HCT116 (cell line): Measurements from ENCODE around the gene TMEM164. TPM values are rescaled to one million over a fixed set of nuclear protein-coding genes. Genes with fewer than 3 reads are reported as not detected.

Experiments used
- ATAC-seq: fragments of 200-7000 bp; cut with Tn5 transposase; 2 replicates; pipeline ENCODE4 v1.9.1; 2020; ENCODE audit warnings: mild to moderate bottlenecking, moderate library complexity
- BruUV-seq: library from RNA; stranded (reverse); fragments of 400-500 nt; replicated peaks from 2 replicates; lab custom pipeline; 2021; lab: Mats Ljungman, UMichigan
- CTCF ChIA-PET: fragments of 300-600 bp; sonication (Branson Sonifier 250); formaldehyde crosslinking; loops from one replicate; lab custom pipeline; 2021; ENCODE audit warnings: antibody characterized with exemption; lab: Charles Lee
- POLR2A ChIA-PET: fragments of 300-600, 350-600 bp; sonication (Branson Sonifier 250); formaldehyde crosslinking; loops from one replicate; lab custom pipeline; 2021; ENCODE audit warnings: antibody characterized with exemption; lab: Charles Lee
- RAD21 ChIA-PET, 2 experiments: fragments of 300-600 bp; sonication (Branson Sonifier 250); formaldehyde crosslinking; loops; one replicate each; lab custom pipeline; 2023; ENCODE audit warnings: low total read pairs in 2 of 2; ENCODE audit not compliant: uncharacterized antibody in 2 of 2, unreplicated experiment in 2 of 2, low non-redundant PET in 1 of 2; lab: Charles Lee
- DNase-seq: peaks from one replicate; pipeline ENCODE4 v3.0.0-alpha.2; 2010; ENCODE audit warnings: low read depth, low spot score
- H2AFZ ChIP-seq: fragments of 200-600 bp; shearing (Covaris generic), sonication (generic); 2 replicates; pipeline ENCODE4 v1.6.1; 2017; ENCODE audit warnings: low read depth, mixed run types, mixed read lengths, antibody characterized with exemption, low read length; ENCODE audit not compliant: poor library complexity, severe bottlenecking
- H3K27ac ChIP-seq: 2 replicates; pipeline ENCODE4 v1.5.1; 2012; ENCODE audit warnings: low read depth, low read length
- H3K27me3 ChIP-seq: fragments of 200-600 bp; sonication (generic); 2 replicates; pipeline ENCODE4 v1.6.1; 2016; ENCODE audit warnings: mixed run types, low read length, mixed read lengths; ENCODE audit not compliant: insufficient read depth
- H3K36me3 ChIP-seq, 2 experiments: fragments of 200-500 bp in 1 of 2; fragments of 200-600 bp in 1 of 2; sonication (Bioruptor generic) in 1 of 2; sonication (generic) in 1 of 2; 2 replicates each; pipeline versions ENCODE4 v1.5.1 to v1.6.1; 2014 to 2016; ENCODE audit warnings: low read length in 2 of 2, inconsistent platforms in 1 of 2, mixed read lengths in 1 of 2, mixed run types in 1 of 2; ENCODE audit not compliant: insufficient read depth in 2 of 2, control insufficient read depth in 1 of 2
- H3K4me1 ChIP-seq, 2 experiments: fragments of 200-600 bp in 1 of 2; sonication (generic) in 1 of 2; 2 replicates each; pipeline versions ENCODE4 v1.5.1 to v1.6.1; 2012 to 2017; ENCODE audit warnings: low read length in 2 of 2, inconsistent platforms in 1 of 2, mild to moderate bottlenecking in 1 of 2, mixed read lengths in 1 of 2, mixed run types in 1 of 2, moderate library complexity in 1 of 2; ENCODE audit not compliant: insufficient read depth in 2 of 2, control insufficient read depth in 1 of 2
- H3K4me2 ChIP-seq: fragments of 200-600 bp; sonication (generic); 2 replicates; pipeline ENCODE4 v1.6.1; 2017; ENCODE audit warnings: mixed run types, low read length, mixed read lengths
- H3K4me3 ChIP-seq, 2 experiments: fragments of 200-600 bp in 1 of 2; sonication (generic) in 1 of 2; replicated peaks in 1 of 2; 2 replicates each; pipeline ENCODE4 v1.5.1; 2011 to 2016; ENCODE audit warnings: low read length in 2 of 2, control low read depth in 1 of 2, low read depth in 1 of 2, mild to moderate bottlenecking in 1 of 2, mixed read lengths in 1 of 2, mixed run types in 1 of 2
- H3K79me2 ChIP-seq: fragments of 200-600 bp; sonication (generic); 2 replicates; pipeline ENCODE4 v1.6.1; 2017; ENCODE audit warnings: mild to moderate bottlenecking, mixed run types, low read length, moderate library complexity, mixed read lengths; ENCODE audit not compliant: insufficient read depth
- H3K9ac ChIP-seq: fragments of 200-600 bp; sonication (generic); 2 replicates; pipeline ENCODE4 v1.6.1; 2016; ENCODE audit warnings: low read length, mixed read lengths
- H3K9me2 ChIP-seq: fragments of 200-600 bp; sonication (generic), shearing (Covaris generic); 2 replicates; pipeline ENCODE4 v1.6.1; 2017; ENCODE audit warnings: mixed run types, mild to moderate bottlenecking, moderate library complexity; ENCODE audit not compliant: insufficient read depth
- H3K9me3 ChIP-seq, 2 experiments: fragments of 200-500 bp in 1 of 2; fragments of 200-600 bp in 1 of 2; sonication (Bioruptor generic) in 1 of 2; sonication (generic) in 1 of 2; 2 replicates each; pipeline ENCODE4 v1.6.1; 2014 to 2017; ENCODE audit warnings: low read length in 2 of 2, mixed read lengths in 2 of 2, inconsistent platforms in 1 of 2, low read depth in 1 of 2, mild to moderate bottlenecking in 1 of 2, mixed run types in 1 of 2, moderate library complexity in 1 of 2; ENCODE audit not compliant: control insufficient read depth in 1 of 2, insufficient read depth in 1 of 2
- H4K20me1 ChIP-seq: fragments of 200-600 bp; sonication (generic), shearing (Covaris generic); 2 replicates; pipeline ENCODE4 v1.6.1; 2017; ENCODE audit warnings: mixed run types, mild to moderate bottlenecking, moderate library complexity; ENCODE audit not compliant: insufficient read depth
- ATF3 ChIP-seq: IDR thresholded peaks from 2 replicates; pipeline ENCODE4 v1.6.1; 2012
- CEBPB ChIP-seq: IDR thresholded peaks from 2 replicates; pipeline ENCODE4 v1.6.1; 2012; ENCODE audit warnings: low read depth
- EZH2 ChIP-seq: fragments of 200-600 bp; sonication (generic); IDR thresholded peaks from 2 replicates; pipeline ENCODE4 v1.6.1; 2017; ENCODE audit warnings: antibody characterized with exemption, mixed run types
- FOSL1 ChIP-seq: IDR thresholded peaks from 2 replicates; pipeline ENCODE4 v1.6.1; 2012; ENCODE audit warnings: low read depth
- POLR2AphosphoS5 ChIP-seq: IDR thresholded peaks from 2 replicates; pipeline ENCODE4 v1.6.1; 2011; ENCODE audit warnings: mild to moderate bottlenecking, low read depth, low read length, moderate library complexity
- SRF ChIP-seq: IDR thresholded peaks from 2 replicates; pipeline ENCODE4 v1.6.1; 2012; ENCODE audit warnings: low read depth
- intact Hi-C: fragments of 100-400 bp; cut with micrococcal nuclease; formaldehyde crosslinking; loops from 2 replicates; pipeline ENCODE4 v1.10.0; 2022
- total RNA-seq: library from RNA; stranded (reverse); gene quantifications from one replicate; pipeline ENCODE4 v1.2.1, GENCODE V29; 2021; ENCODE audit not compliant: unreplicated experiment
- TF ChIP-seq, protein P1 (sequence below), 3 experiments: fragments of 200-600 bp in 1 of 3; sonication (generic) in 1 of 3; IDR thresholded peaks in 2 of 3; conservative IDR thresholded peaks in 1 of 3; 2 replicates each; pipeline ENCODE4 v1.5.1; 2012 to 2017; ENCODE audit warnings: low read depth in 2 of 3, low read length in 2 of 3, antibody characterized with exemption in 1 of 3, borderline replicate concordance in 1 of 3, control low read depth in 1 of 3, mild to moderate bottlenecking in 1 of 3, mixed read lengths in 1 of 3, mixed run types in 1 of 3, moderate library complexity in 1 of 3; ENCODE audit not compliant: insufficient read depth in 1 of 3

Gene TMEM164
- total RNA-seq, 1 experiment from 2014 or later: 18.7 TPM

GRCh38 chrX:110138557-110138956 lies 135.6 kb downstream of the TMEM164 start (continued):
- TF ChIP-seq, protein P1, sequence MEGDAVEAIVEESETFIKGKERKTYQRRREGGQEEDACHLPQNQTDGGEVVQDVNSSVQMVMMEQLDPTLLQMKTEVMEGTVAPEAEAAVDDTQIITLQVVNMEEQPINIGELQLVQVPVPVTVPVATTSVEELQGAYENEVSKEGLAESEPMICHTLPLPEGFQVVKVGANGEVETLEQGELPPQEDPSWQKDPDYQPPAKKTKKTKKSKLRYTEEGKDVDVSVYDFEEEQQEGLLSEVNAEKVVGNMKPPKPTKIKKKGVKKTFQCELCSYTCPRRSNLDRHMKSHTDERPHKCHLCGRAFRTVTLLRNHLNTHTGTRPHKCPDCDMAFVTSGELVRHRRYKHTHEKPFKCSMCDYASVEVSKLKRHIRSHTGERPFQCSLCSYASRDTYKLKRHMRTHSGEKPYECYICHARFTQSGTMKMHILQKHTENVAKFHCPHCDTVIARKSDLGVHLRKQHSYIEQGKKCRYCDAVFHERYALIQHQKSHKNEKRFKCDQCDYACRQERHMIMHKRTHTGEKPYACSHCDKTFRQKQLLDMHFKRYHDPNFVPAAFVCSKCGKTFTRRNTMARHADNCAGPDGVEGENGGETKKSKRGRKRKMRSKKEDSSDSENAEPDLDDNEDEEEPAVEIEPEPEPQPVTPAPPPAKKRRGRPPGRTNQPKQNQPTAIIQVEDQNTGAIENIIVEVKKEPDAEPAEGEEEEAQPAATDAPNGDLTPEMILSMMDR (IDR thresholded peaks at IDR 0.05 in 2 of 3, conservative IDR thresholded peaks at IDR 0.05 in 1 of 3; ENCODE audit: borderline replicate concordance in 1 of 3, insufficient read depth in 1 of 3, low read depth in 2 of 3, low read length in 2 of 3): no peak
- TF ChIP-seq POLR2AphosphoS5: no peak
- TF ChIP-seq ATF3: no peak
- TF ChIP-seq FOSL1: no peak

GRCh38 chrX:110139172-110139571 lies 136.3 kb downstream of the TMEM164 start:
- Histone ChIP-seq H3K27me3 (no peaks in the 10 kb centered on the region), H3K4me2 (no peak overlapping the region), H3K36me3 (no peaks in the 10 kb centered on the region), H3K4me3 (no peak overlapping the region), H3K27ac (no peak overlapping the region), H4K20me1 (no peaks in the 10 kb centered on the region), H3K79me2 (no peaks in the 10 kb centered on the region), H3K9ac (no peak overlapping the region), H3K9me2 (no peaks in the 10 kb centered on the region), H3K9me3 (no peaks in the 10 kb centered on the region), H2AFZ (no peak overlapping the region), H3K4me1 (no peaks in the 10 kb centered on the region)
- RAD21 ChIA-PET: no interaction called here
- CTCF ChIA-PET: no interaction called here
- POLR2A ChIA-PET: no interaction called here
- BruUV-seq: no TSS peak
- ATAC-seq (no peak), DNase-seq (no peak)
- intact Hi-C loops: no loop called here
- TF ChIP-seq SRF: no peak
- TF ChIP-seq CEBPB: no peak
- no peak for TF ChIP-seq EZH2
